ENCODE measurements around the gene PRR12.

DNA sequence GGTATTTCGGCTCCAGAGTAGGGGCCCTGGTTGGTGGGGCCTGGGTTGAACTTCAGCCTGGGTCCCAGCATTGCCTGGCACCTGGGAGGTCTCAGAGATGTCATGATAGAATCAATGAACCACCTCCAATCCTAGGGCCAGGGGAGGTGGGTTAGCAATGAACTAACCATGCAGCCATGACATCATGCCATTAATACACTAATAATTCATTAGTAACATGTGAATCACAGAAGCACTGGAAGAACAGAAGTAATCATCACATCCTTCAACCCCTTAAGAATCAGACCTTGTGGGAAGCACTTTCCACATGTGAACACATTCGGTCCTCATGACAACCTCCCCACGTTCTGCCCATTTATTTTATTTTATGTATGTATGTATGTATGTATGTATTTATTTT is 17.6 kb upstream of the PRR12 start:
- TF ChIP-seq, protein P1, sequence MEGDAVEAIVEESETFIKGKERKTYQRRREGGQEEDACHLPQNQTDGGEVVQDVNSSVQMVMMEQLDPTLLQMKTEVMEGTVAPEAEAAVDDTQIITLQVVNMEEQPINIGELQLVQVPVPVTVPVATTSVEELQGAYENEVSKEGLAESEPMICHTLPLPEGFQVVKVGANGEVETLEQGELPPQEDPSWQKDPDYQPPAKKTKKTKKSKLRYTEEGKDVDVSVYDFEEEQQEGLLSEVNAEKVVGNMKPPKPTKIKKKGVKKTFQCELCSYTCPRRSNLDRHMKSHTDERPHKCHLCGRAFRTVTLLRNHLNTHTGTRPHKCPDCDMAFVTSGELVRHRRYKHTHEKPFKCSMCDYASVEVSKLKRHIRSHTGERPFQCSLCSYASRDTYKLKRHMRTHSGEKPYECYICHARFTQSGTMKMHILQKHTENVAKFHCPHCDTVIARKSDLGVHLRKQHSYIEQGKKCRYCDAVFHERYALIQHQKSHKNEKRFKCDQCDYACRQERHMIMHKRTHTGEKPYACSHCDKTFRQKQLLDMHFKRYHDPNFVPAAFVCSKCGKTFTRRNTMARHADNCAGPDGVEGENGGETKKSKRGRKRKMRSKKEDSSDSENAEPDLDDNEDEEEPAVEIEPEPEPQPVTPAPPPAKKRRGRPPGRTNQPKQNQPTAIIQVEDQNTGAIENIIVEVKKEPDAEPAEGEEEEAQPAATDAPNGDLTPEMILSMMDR (IDR thresholded peaks at IDR 0.05): no peak
- no peak for TF ChIP-seq POLR2A (IDR thresholded peaks at IDR 0.05)

Data from Peyer's patch (tissue), 4 donors.